GM12878 (cell line): ENCODE data around the gene GAB3. TPM values are rescaled to one million over a fixed set of nuclear protein-coding genes. Genes with fewer than 3 reads are reported as not detected.

ENCODE experiments used
- ATAC-seq: fragments of 200-7000 bp; cut with Tn5 transposase; 3 replicates; pipeline ENCODE4 v1.9.1; 2020; ENCODE audit warnings: mild to moderate bottlenecking, moderate library complexity
- BruUV-seq: library from RNA; stranded (reverse); fragments of 400-500 nt; replicated peaks from 2 replicates; lab custom pipeline; 2021; lab: Mats Ljungman, UMichigan
- CTCF ChIA-PET: fragments of 300-600 bp; sonication (Branson Sonifier 250); formaldehyde crosslinking; extraction: SDS; loops from one replicate; lab custom pipeline; 2021; ENCODE audit warnings: inconsistent platforms; lab: Yijun Ruan, JAX
- POLR2A ChIA-PET: fragments of 350-600 bp; formaldehyde crosslinking; extraction: SDS; loops from one replicate; lab custom pipeline; 2021; ENCODE audit warnings: inconsistent platforms; lab: Charles Lee
- RAD21 ChIA-PET: fragments of 300-600 bp; sonication (Branson Sonifier 250); formaldehyde crosslinking; loops from one replicate; lab custom pipeline; 2023; ENCODE audit warnings: antibody characterized with exemption; ENCODE audit not compliant: unreplicated experiment; lab: Charles Lee
- SMC1A ChIA-PET: fragments of 300-600 bp; sonication (Branson Sonifier 250); formaldehyde crosslinking; loops from one replicate; lab custom pipeline; 2023; ENCODE audit not compliant: unreplicated experiment, uncharacterized antibody; lab: Charles Lee
- DNase-seq: peaks from one replicate; pipeline ENCODE4 v3.0.0-alpha.2; 2011; ENCODE audit warnings: low read depth, low spot score
- FAIRE-seq: peaks from 3 replicates; lab custom pipeline; 2011; peaks lifted over from hg19 to GRCh38; lab: Jason Lieb, UNC
- H2AFZ ChIP-seq: 2 replicates; pipeline ENCODE4 v1.6.0; 2011; ENCODE audit warnings: low read depth, low read length, control low read depth; ENCODE audit not compliant: control insufficient read depth
- H3K27ac ChIP-seq: 2 replicates; pipeline ENCODE4 v1.5.1; 2011; ENCODE audit warnings: control low read depth; ENCODE audit not compliant: control insufficient read depth, insufficient read depth
- H3K27me3 ChIP-seq, 2 experiments: replicated peaks in 1 of 2; 2 replicates each; pipeline versions ENCODE4 v1.6.0 to v1.6.1; 2011; ENCODE audit warnings: low read length in 1 of 2; ENCODE audit not compliant: control insufficient read depth in 2 of 2, insufficient read depth in 2 of 2
- H3K36me3 ChIP-seq, 2 experiments: 2 replicates each; pipeline ENCODE4 v1.5.1; 2011; ENCODE audit warnings: low read length in 1 of 2; ENCODE audit not compliant: control insufficient read depth in 2 of 2, insufficient read depth in 2 of 2
- H3K4me1 ChIP-seq: 2 replicates; pipeline ENCODE4 v1.6.1; 2011; ENCODE audit warnings: mild to moderate bottlenecking, low read length, moderate library complexity, mixed read lengths; ENCODE audit not compliant: control insufficient read depth, insufficient read depth
- H3K4me2 ChIP-seq: 2 replicates; pipeline ENCODE4 v1.6.0; 2011; ENCODE audit warnings: control low read depth; ENCODE audit not compliant: control insufficient read depth, insufficient read depth
- H3K4me3 ChIP-seq: fragments of 200-600 bp; sonication (generic); 2 replicates; pipeline ENCODE4 v1.5.1; 2016
- H3K79me2 ChIP-seq: 2 replicates; pipeline ENCODE4 v1.6.0; 2011; ENCODE audit warnings: low read length; ENCODE audit not compliant: control insufficient read depth, insufficient read depth
- H3K9ac ChIP-seq: 2 replicates; pipeline ENCODE4 v1.8.0; 2011; ENCODE audit warnings: low read length, control low read depth, mixed read lengths; ENCODE audit not compliant: control insufficient read depth, insufficient read depth
- H3K9me3 ChIP-seq: replicated peaks from 3 replicates; pipeline ENCODE4 v1.5.1; 2011; ENCODE audit warnings: mild to moderate bottlenecking, low read length; ENCODE audit not compliant: control insufficient read depth, insufficient read depth
- H4K20me1 ChIP-seq: 2 replicates; pipeline ENCODE4 v1.6.0; 2011; ENCODE audit not compliant: control insufficient read depth, insufficient read depth
- CHD4 ChIP-seq: fragments of 200-600 bp; sonication (generic); IDR thresholded peaks from 2 replicates; pipeline ENCODE4 v1.6.1; 2016; ENCODE audit warnings: mild to moderate bottlenecking
- DPF2 ChIP-seq: fragments of 450-650 bp; IDR thresholded peaks from 2 replicates; pipeline ENCODE4 v1.6.1; 2017; ENCODE audit warnings: mild to moderate bottlenecking
- IKZF1 ChIP-seq: fragments of 450-650 bp; conservative IDR thresholded peaks from 2 replicates; pipeline ENCODE4 v1.6.1; 2017; ENCODE audit warnings: antibody characterized with exemption, mild to moderate bottlenecking
- MTA3 ChIP-seq: IDR thresholded peaks from 2 replicates; pipeline ENCODE4 v1.6.1; 2012; ENCODE audit warnings: low read length, inconsistent platforms, borderline replicate concordance
- MXI1 ChIP-seq: fragments of 150-350 bp; IDR thresholded peaks from 2 replicates; pipeline ENCODE4 v1.6.1; 2011; ENCODE audit warnings: low read depth, mild to moderate bottlenecking, inconsistent platforms, low read length, improper control_type of control experiment
- NR2C2 ChIP-seq: IDR thresholded peaks from 2 replicates; pipeline ENCODE4 v1.6.1; 2011; ENCODE audit warnings: borderline replicate concordance, low read depth; ENCODE audit not compliant: control insufficient read depth, insufficient read length
- RAD51 ChIP-seq: fragments of 450-650 bp; IDR thresholded peaks from 2 replicates; pipeline ENCODE4 v1.6.1; 2016; ENCODE audit warnings: moderate library complexity, mild to moderate bottlenecking, inconsistent platforms
- SREBF2 ChIP-seq: IDR thresholded peaks from 2 replicates; pipeline ENCODE4 v1.6.1; 2012; ENCODE audit warnings: mild to moderate bottlenecking, low read length
- YBX1 ChIP-seq: fragments of 450-650 bp; IDR thresholded peaks from 2 replicates; pipeline ENCODE4 v1.6.1; 2016; ENCODE audit warnings: antibody characterized with exemption
- YY1 ChIP-seq: IDR thresholded peaks from 2 replicates; pipeline ENCODE4 v1.6.1; 2011; ENCODE audit warnings: low read depth, mild to moderate bottlenecking, low read length
- ZBTB4 ChIP-seq: fragments of 450-650 bp; formaldehyde crosslinking; IDR thresholded peaks from 2 replicates; pipeline ENCODE4 v1.4.0; 2022; ENCODE audit warnings: mild to moderate bottlenecking, moderate library complexity
- WGBS: methylation state at CpG from one replicate; pipeline ENCODE4 v1.1.6; 2016; ENCODE audit warnings: low lambda C conversion rate; ENCODE audit not compliant: insufficient replicate concordance, insufficient coverage; ENCODE audit errors: missing lambda C conversion rate; 5-methylcytosine and 5-hydroxymethylcytosine counted together
- in situ Hi-C: fragments of 300-500 bp; cut with MboI; formaldehyde crosslinking; loops from 9 replicates; pipeline ENCODE4 v1.14.3; 2018; ENCODE audit warnings: mixed read lengths
- intact Hi-C: fragments of 100-400 bp; cut with micrococcal nuclease; formaldehyde crosslinking; loops from one replicate; pipeline ENCODE4 v1.14.2; 2022; ENCODE audit not compliant: unreplicated experiment
- polyA plus RNA-seq, 11 experiments: library from polyadenylated mRNA; depleted of rRNA in 4 of 11; unstranded in 6 of 11; stranded (reverse) in 5 of 11; fragments of >200 nt; fragmentation: Nextera tagmentation in 4 of 11; fragmentation: Illumina TruSeq in 1 of 11; extraction: Ambion mirVana in 4 of 11; extraction: Trizol in 1 of 11; gene quantifications; 1 replicate in 1 of 11; 2 replicates in 10 of 11; pipeline versions ENCODE4 v1.2.1 to v1.2.3, GENCODE V29; 2011 to 2016; ENCODE audit warnings: inconsistent platforms in 2 of 11, missing spikeins in 2 of 11, low read depth in 1 of 11
- total RNA-seq, 4 experiments: library from RNA; depleted of rRNA in 3 of 4; stranded (reverse); fragments of >200 nt in 3 of 4; fragmentation: Illumina TruSeq in 1 of 4; extraction: Trizol in 1 of 4; gene quantifications; 2 replicates each; pipeline versions ENCODE4 v1.2.1 to v1.2.3, GENCODE V29; 2013 to 2021
- TF ChIP-seq, protein P1 (sequence below): fragments of 450-650 bp; conservative IDR thresholded peaks from 2 replicates; pipeline ENCODE4 v1.6.1; 2017; ENCODE audit warnings: mild to moderate bottlenecking, moderate library complexity
- TF ChIP-seq, protein P2 (sequence below): fragments of 150-350 bp; IDR thresholded peaks from 2 replicates; pipeline ENCODE4 v1.6.1; 2016; ENCODE audit warnings: low read depth, low read length
- TF ChIP-seq, protein P3 (sequence below): IDR thresholded peaks from 2 replicates; pipeline ENCODE4 v1.6.1; 2012; ENCODE audit warnings: low read depth, low read length, improper control_type of control experiment

The GAB3 gene
- total and polyA plus RNA-seq, 10 of the 15 experiments (the other 5 are each of a cell fraction or from before 2014, with no cell fraction given), result 0.10 to 2.0 (median 0.85) TPM

- TF ChIP-seq, protein P1, sequence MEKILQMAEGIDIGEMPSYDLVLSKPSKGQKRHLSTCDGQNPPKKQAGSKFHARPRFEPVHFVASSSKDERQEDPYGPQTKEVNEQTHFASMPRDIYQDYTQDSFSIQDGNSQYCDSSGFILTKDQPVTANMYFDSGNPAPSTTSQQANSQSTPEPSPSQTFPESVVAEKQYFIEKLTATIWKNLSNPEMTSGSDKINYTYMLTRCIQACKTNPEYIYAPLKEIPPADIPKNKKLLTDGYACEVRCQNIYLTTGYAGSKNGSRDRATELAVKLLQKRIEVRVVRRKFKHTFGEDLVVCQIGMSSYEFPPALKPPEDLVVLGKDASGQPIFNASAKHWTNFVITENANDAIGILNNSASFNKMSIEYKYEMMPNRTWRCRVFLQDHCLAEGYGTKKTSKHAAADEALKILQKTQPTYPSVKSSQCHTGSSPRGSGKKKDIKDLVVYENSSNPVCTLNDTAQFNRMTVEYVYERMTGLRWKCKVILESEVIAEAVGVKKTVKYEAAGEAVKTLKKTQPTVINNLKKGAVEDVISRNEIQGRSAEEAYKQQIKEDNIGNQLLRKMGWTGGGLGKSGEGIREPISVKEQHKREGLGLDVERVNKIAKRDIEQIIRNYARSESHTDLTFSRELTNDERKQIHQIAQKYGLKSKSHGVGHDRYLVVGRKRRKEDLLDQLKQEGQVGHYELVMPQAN, result no peak
- TF ChIP-seq NR2C2, result no peak
- no peak for TF ChIP-seq YY1
- no peak for TF ChIP-seq YBX1
- TF ChIP-seq ZBTB4 (CRISPR knock-in tag), result no peak
These were observed 90.3 kb downstream of the GAB3 start (continued) for GRCh38 chrX:154660541-154660940.

DNA sequence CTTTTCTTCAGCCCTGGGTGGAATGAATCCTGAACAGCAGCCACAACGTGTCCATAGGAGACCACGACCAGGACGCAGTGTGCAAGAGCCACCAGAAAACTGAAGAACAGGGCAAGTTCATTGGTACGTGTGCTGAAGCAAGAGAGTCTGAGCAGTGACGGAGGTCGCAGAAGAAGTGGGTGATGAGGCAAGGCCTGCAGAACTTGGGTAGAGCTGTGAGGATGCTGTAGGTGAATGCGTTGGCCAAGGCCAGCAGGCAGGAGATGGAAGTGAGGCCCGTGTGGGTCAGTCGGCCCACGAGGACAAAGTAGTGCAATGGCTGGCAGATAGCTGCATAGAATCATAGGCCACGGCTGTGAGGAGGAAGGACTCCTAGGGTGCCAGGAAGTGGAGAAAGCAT lies 91.9 kb downstream of the GAB3 start:
- FAIRE-seq, result no peak
- in situ Hi-C loops, result no loop called here
- TF ChIP-seq DPF2 (no peak), YY1 (no peak), CHD4 (no peak), MTA3 (no peak), SREBF2 (no peak), NR2C2 (no peak), RAD51 (no peak), IKZF1 (no peak), MXI1 (no peak)
- TF ChIP-seq, protein P2, sequence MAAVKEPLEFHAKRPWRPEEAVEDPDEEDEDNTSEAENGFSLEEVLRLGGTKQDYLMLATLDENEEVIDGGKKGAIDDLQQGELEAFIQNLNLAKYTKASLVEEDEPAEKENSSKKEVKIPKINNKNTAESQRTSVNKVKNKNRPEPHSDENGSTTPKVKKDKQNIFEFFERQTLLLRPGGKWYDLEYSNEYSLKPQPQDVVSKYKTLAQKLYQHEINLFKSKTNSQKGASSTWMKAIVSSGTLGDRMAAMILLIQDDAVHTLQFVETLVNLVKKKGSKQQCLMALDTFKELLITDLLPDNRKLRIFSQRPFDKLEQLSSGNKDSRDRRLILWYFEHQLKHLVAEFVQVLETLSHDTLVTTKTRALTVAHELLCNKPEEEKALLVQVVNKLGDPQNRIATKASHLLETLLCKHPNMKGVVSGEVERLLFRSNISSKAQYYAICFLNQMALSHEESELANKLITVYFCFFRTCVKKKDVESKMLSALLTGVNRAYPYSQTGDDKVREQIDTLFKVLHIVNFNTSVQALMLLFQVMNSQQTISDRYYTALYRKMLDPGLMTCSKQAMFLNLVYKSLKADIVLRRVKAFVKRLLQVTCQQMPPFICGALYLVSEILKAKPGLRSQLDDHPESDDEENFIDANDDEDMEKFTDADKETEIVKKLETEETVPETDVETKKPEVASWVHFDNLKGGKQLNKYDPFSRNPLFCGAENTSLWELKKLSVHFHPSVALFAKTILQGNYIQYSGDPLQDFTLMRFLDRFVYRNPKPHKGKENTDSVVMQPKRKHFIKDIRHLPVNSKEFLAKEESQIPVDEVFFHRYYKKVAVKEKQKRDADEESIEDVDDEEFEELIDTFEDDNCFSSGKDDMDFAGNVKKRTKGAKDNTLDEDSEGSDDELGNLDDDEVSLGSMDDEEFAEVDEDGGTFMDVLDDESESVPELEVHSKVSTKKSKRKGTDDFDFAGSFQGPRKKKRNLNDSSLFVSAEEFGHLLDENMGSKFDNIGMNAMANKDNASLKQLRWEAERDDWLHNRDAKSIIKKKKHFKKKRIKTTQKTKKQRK, result no peak
- TF ChIP-seq, protein P3, sequence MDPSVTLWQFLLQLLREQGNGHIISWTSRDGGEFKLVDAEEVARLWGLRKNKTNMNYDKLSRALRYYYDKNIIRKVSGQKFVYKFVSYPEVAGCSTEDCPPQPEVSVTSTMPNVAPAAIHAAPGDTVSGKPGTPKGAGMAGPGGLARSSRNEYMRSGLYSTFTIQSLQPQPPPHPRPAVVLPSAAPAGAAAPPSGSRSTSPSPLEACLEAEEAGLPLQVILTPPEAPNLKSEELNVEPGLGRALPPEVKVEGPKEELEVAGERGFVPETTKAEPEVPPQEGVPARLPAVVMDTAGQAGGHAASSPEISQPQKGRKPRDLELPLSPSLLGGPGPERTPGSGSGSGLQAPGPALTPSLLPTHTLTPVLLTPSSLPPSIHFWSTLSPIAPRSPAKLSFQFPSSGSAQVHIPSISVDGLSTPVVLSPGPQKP, result no peak

More for the DNA sequence above, 91.9 kb downstream of the GAB3 start:
- ATAC-seq (no peak), DNase-seq (no peak)
- ChIA-PET SMC1A (no interaction called here), POLR2A (no interaction called here), RAD21 (no interaction called here), CTCF (no interaction called here)
- Histone ChIP-seq H3K4me1 (no peaks in the 10 kb centered on the region), H3K27ac (no peak overlapping the region), H4K20me1 (no peaks in the 10 kb centered on the region), H3K4me2 (no peak overlapping the region), H3K79me2 (no peaks in the 10 kb centered on the region), H3K9me3 (peaks cover 2% of the 10 kb centered on the region; the same call in 2 of the 3 replicates), H3K36me3 (no peaks in the 10 kb centered on the region), H3K27me3 (no peaks in the 10 kb centered on the region), H3K9ac (no peak overlapping the region), H2AFZ (no peak overlapping the region), H3K4me3 (no peak overlapping the region)
- intact Hi-C loops, result no loop called here
- WGBS, result 28% methylated on average over 11 of the region's 11 CpGs
- no TSS peak for BruUV-seq
